ENCODE measurements around the gene SBNO1.
A peak's percentile ranks its signal among the peaks of the same experiment; 100 is the strongest.

SBNO1 gene

DNA sequence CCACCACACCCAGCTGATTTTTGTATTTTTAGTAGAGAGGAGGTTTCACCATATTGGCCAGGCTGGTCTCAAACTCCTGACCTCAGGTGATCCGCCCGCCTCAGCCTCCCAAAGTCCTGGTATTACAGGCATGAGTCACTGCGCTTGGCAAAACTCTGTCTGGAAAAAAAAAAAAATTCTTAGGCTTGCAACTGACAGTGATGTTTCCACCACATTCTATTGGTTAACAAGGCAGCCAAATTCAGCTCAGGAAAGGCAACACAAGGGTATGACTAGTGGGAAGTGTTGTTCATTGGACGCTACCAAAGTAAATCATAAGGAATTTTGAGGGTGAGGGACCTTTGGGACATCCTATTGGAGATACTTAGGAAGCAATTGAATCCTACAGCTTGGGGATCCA, 2.9 kb upstream of the SBNO1 start:
- Mint-ChIP-seq H3K27me3 (ENCODE audit: low read depth, poor library complexity) (peaks cover 2% of the 10 kb centered on the region), H3K9me3 (peaks cover 4% of the 10 kb centered on the region), H3K27ac (no peak overlapping the region), H3K4me3 (no peak overlapping the region), H3K4me1 (peaks cover 22% of the 10 kb centered on the region), H3K36me3 (ENCODE audit: low read depth) (no peaks in the 10 kb centered on the region)
- no peak for DNase-seq
- TF ChIP-seq, protein P1, sequence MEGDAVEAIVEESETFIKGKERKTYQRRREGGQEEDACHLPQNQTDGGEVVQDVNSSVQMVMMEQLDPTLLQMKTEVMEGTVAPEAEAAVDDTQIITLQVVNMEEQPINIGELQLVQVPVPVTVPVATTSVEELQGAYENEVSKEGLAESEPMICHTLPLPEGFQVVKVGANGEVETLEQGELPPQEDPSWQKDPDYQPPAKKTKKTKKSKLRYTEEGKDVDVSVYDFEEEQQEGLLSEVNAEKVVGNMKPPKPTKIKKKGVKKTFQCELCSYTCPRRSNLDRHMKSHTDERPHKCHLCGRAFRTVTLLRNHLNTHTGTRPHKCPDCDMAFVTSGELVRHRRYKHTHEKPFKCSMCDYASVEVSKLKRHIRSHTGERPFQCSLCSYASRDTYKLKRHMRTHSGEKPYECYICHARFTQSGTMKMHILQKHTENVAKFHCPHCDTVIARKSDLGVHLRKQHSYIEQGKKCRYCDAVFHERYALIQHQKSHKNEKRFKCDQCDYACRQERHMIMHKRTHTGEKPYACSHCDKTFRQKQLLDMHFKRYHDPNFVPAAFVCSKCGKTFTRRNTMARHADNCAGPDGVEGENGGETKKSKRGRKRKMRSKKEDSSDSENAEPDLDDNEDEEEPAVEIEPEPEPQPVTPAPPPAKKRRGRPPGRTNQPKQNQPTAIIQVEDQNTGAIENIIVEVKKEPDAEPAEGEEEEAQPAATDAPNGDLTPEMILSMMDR (IDR thresholded peaks at IDR 0.05), result no peak

DNA sequence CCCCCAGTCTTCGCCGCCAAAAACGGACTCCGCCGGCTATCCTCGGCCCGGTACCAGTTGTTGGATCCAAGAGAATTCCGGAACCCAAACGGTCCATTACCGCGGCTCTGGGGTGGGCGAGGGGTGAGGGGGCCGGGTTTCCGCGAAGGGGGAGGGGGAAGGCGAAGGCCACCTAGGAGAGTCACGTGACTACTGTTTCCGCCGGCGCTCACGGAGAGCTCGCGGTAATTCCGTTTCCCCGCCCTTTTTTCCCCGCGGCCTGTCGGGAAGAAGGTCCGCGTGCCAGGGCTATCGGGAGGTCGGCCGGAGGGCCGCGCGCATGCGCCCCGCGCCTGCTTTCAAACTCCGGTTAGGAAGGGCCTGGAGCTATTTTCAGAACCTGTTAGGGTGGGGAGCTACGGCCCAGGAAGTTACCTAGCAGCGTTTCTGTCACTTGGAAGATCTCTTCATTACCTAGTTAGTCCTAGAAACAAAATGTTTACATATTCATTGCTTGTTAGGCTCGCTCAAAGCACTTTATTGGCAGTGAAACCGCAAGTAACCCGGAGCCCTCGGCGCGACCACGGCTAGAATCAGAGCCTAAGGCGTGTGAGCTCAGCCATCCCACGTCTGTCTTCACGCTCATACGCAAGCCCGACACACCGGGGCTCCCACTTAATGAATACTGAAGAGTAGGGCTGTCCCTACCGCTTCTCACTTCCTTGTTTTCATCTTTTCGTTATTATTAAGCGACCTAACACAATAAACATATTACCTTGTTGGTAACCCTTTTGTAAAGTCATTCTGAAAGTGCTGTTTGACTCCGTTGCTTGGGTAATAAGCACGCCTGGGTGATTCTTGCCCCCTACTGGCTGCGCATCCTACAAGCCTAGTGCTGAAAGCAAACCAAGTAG, 624 bp upstream of the SBNO1 start:
- peak; percentile 97 for DNase-seq
- Mint-ChIP-seq H3K9me3 (no peaks in the 10 kb centered on the region), H3K27ac (peak overlapping the region; percentile 99), H3K27me3 (ENCODE audit: low read depth, poor library complexity) (peaks cover 2% of the 10 kb centered on the region), H3K36me3 (ENCODE audit: low read depth) (no peaks in the 10 kb centered on the region), H3K4me1 (peaks cover 21% of the 10 kb centered on the region), H3K4me3 (peak overlapping the region; percentile 84)
- TF ChIP-seq, protein P1 (IDR thresholded peaks at IDR 0.05), result peak; percentile 59

DNA sequence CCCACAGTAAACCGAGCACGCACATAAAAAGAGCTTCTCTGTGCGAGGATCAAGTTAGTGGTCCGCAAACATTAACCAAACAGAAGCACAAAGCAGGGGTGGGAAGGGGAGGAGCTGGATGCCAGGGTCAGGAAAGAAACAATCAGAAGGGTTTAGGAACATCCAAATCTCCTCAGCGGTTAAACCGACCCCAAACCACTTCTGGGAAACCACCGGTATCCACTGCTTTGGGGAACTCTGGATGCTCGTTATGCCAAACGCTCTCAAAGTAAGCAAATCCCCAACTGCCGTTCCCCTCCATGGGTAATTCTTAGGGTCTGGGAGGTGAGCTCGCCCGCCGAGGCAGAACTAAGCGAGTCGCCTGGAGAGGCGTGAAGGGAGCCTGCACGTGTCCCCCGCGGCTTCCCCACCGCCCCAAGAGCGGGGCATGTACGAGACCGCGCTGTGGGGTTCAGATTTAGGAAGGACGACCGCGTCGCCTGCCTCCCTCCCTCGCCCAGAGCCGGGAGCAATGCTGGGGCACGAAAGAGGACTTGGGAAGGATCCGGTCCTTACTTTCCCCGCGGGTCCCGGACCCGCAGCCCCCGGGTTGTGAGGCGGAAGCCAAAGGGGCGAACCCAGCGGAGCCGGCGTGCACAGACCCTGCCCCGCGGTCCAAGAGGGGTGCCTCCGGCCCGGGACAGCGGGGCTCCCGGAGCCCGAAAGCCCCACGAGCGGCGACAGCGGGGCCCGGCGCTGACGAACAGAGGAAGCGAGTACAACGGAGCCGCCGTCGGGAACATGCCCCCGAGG, 711 bp downstream of the SBNO1 start:
- TF ChIP-seq, protein P1 (IDR thresholded peaks at IDR 0.05), result no peak
- Mint-ChIP-seq H3K9me3 (no peaks in the 10 kb centered on the region), H3K4me3 (peak overlapping the region; percentile 93), H3K27me3 (ENCODE audit: low read depth, poor library complexity) (peaks cover 2% of the 10 kb centered on the region), H3K36me3 (ENCODE audit: low read depth) (no peaks in the 10 kb centered on the region), H3K27ac (peak overlapping the region; percentile 85), H3K4me1 (peaks cover 21% of the 10 kb centered on the region)
- DNase-seq, result peak; percentile 37

DNA sequence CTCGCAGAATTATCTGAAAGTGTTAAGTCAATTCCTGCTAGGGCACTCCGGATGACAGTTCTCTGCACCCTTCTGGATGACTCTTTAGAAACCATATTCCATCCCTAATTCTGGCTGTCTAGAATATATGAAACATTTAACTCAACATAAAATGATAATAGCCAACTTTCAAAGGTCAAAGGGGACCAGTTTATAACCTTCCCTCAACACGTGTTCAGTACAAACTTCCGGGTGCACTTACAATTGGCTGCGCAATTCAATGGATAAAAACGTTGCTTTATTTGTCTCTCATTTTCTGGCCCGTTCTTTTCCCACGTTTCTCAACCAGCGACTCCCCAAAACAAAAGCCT, 1.3 kb downstream of the SBNO1 start:
- no peaks in the 10 kb centered on the region for H3K36me3 Mint-ChIP-seq (ENCODE audit: low read depth)
- H3K27ac Mint-ChIP-seq, result peak overlapping the region; percentile 85
- no peaks in the 10 kb centered on the region for H3K9me3 Mint-ChIP-seq
- TF ChIP-seq, protein P1 (IDR thresholded peaks at IDR 0.05), result no peak
- H3K4me1 Mint-ChIP-seq, result peaks cover 21% of the 10 kb centered on the region
- peak overlapping the region; percentile 93 for H3K4me3 Mint-ChIP-seq
- no peaks in the 10 kb centered on the region for H3K27me3 Mint-ChIP-seq (ENCODE audit: low read depth, poor library complexity)
- DNase-seq, result no peak

DNA sequence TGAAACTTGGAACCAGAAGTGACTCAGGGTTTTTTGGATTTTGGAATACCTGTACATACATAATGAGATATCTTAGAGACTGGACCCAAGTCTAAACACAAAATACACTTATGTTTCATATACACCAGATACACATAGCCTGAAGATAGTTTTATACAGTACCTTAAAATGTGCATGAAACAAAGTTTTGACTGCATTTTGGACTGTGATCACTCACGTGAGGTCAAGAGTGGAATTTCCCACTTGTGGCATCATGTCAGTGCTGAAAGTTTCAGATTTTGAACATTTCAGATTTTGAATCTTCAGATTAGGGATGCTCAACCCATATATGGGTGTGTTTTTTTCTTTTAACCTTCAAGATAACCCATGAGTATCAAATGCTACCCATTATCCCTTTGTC, 6.6 kb downstream of the SBNO1 start:
- H3K4me1 Mint-ChIP-seq, result peaks cover 4% of the 10 kb centered on the region
- no peaks in the 10 kb centered on the region for H3K9me3 Mint-ChIP-seq
- DNase-seq, result no peak
- H3K27ac Mint-ChIP-seq, result no peak overlapping the region
- TF ChIP-seq, protein P1 (IDR thresholded peaks at IDR 0.05), result no peak
- H3K27me3 Mint-ChIP-seq (ENCODE audit: low read depth, poor library complexity), result no peaks in the 10 kb centered on the region
- no peak overlapping the region for H3K4me3 Mint-ChIP-seq
- peaks cover 17% of the 10 kb centered on the region for H3K36me3 Mint-ChIP-seq (ENCODE audit: low read depth)
